Fibroblast of upper back skin (primary cell): ENCODE measurements around the gene IDH3A.
A peak's percentile ranks its signal among the peaks of the same experiment; 100 is the strongest.

Experiments used
- DNase-seq: peaks from one replicate; pipeline ENCODE4 v3.0.0-alpha.2; 2013

Gene IDH3A

DNA sequence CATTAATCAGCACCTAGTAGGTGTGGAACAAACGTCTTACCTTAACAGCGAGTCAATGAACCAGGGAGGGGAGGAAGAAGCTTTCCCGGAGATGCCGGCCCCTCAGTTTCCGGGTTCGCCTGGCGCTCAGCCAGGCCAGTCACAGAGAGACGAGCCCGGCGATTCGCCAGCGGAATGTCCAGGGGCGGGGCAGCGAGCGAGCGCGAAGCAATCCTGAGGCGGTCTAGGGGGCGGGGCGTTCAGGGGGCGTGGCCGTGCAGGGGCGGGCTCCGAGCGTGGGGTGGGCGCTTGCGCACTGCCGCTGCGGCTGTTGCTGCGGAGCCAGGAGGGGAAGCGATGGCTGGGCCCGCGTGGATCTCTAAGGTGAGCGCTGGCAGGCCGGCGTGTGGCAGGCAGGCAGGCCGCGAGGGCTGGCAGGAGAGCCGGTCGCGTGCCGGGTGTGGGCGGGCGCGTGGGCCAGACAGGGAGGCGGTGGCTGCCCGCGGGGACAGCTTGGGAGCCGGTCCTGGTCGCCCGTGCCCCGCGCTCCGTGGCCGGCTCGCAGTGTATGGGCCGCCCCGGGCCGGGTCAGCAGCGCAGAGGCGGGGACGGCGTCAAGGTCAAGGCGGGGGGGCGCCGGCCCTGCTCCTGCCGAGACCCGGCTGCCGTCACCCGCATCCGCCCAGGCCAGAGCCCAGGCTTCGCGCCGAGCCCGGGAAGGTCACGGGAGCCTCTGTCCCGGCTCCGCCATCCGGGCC is at the start of gene IDH3A:
Gene IDH3A, plus strand, starts transcription at position 295 of the 737 bp plus-strand sequence. Its CDS starts 42 bp downstream, at position 337.
- DNase-seq: peak; percentile 97

DNA sequence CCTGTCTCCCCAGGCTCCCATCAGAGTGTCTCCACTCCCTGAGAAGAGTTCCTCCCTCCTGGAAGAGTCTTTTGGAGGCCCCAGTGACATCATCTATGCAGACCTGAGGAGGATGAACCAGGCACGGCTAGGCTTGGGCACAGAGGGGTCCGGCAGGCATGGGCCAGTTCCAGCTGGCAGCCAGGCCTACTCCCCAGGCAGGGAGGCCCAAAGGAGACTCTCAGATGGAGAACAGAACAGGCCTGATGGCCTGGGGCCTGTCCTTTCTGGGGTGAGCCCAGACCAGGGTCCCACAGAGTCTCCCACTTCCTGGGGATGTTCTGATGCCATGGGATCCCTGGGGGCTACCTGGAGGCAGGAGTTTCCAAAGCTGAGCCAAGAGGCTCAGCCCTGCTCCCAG is 48.3 kb upstream of the IDH3A start:
- DNase-seq: no peak

DNA sequence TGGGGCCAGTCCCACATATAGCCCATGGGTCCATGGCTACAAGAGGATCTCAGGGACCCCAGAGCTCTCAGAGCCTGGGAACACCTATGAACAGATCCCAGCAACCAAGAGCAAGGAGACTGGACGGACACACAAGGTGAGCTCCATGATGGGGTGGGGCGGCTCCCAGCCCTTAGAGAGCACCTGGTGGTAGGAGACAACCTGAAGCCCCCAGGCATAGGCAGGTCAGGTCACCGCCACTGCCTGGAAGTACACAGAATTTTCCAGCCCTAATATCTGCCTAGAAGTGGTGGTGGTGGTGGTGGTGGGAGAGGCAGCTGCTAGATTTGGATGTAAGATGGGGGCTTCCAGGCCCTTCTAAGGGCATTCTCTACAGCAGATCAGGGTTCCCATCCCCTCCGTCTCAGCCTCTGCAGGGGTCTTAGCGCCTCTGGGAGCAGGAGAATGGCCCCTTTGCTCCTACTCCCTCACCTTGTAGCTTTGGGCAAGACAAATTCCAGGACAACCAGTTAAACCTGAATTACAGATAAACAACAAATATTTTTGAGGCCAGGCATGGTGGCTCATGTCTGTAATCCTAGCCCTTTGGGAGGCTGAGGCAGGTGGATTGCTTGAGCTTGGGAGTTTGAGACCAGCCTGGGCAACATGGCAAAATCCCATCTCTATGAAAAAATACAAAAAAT is 47.6 kb upstream of the IDH3A start:
- no peak for DNase-seq

DNA sequence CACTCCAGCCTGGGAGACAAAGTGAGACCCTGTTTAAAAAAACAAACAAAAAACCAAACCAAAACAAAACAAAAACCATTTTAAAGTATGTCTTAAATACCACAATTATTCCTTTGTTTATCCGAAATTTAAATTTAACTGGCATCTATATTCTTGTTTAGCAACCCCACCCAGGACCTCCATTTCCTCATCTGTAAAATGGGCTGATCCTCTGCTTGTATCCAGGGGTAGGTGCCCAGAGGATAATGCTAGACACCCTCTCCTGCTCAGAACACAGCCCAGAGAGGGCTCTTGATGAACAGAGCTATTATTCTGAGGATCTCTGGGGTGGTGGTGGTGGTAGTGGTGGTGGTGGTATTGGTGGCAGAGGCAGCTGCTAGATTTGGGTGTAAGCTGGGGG is 47.0 kb upstream of the IDH3A start:
- no peak for DNase-seq

DNA sequence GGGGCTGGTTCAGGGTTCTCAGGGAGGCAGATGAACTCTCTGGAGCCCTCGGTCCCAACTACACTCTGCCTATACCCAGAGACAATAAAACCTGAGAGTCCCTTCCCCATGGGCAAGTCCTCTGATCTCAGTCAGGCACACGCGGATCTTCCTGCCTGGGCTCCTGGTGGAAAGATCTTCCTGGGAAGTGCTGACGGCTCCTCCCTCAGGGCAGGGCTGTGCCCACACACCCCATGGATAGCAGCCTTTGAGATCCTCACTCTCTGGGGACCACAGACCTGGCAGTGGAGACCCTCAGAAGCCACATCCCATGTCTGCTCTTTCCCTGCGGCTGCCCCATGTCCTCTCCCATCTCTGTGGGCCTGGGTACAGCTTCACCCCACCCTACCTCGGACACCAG is 46.4 kb upstream of the IDH3A start:
- DNase-seq: no peak

DNA sequence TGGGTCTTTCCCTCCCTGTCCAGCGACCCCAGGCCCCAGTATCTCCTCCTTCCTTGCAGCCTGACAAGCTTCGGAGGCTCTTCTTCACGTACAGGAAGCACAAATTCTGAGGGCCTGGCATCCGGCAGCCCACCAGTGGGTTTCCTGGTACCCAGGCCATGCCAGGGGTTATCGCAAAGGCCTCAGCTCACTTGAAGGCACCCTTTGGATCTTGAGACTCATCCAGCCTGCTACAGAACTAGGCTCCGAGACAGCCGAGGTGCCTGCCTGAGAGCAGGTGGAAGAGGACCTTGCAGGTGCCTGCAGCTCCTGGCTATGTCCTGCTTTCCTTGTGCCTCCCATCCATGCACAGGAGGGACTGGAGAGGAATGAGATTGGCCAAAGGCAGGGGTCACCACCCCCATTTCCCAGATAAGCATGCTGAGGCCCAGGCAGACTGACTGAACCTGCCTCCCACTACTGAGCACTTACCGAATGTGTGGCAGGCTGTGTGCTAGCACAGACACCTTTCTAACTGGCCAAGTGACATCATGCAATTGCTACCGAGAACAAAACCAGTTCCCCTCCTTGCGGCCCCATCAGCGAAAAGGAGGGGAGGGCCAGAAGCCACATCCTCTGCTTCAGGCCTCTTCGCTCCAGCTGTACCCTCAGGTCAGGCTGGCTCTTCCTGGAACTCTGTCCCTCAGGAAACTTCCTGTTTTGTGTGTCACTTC is 45.6 kb upstream of the IDH3A start:
- DNase-seq: no peak

DNA sequence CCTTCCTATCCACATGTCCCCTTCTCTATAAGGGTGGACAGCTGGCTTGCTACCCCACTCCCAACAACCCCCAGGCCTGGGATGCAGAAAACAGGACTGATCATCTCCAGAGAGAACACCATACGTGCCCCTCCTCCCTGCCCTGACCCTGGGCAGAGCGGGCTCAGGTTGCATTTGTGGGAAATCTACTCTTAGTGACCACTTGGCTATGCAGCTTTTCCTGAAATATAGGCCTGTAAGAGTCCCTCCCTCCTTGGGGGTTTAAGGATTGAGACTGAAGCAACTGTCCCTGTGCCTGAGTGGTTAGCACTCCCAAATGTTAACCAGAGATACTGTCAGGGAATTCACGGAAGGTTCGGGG is 45.1 kb upstream of the IDH3A start:
- no peak for DNase-seq

DNA sequence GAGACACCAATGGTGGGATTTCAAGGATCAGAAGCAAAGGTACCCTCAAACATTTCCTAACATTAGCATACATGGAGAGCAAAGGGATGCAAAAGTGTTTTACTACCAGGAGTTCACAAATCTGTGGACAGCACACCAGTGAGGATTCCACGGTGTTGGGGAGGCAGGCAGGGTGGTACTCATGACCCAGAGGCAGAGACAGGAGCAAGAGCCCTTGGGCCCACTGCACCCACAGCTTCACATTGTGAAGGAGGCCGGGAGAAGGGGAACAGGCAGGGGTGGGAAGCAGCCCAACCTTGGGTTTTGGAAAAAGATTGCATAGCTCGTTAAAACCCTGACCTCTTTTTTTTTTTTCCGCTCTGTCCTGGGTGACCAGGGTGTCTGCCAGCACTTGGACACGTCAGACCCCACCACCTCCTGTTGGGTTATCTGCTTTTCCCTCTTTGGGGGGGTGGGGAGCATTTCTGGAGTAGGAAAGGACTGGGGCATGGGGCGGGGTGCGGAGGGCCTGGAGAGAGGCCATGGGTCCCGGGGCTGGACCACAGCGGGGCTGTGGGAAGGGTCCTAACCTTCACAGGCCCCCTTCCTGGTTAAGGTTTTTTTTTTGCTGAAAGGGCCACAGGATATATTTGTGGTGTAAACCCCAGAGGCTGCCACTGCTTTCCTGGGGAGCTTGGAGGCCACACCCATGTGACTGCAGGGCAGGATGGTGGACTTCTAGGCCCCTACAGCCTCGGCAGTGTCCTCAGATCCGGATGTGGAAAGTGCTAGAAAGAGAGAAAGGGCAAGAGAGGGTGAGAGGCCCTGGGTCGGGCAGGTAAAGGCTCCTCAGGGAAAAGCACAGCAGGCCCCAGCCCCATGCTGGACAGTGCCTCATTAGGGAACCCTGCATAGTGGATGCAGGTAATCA is 44.3 kb upstream of the IDH3A start:
- no peak for DNase-seq

DNA sequence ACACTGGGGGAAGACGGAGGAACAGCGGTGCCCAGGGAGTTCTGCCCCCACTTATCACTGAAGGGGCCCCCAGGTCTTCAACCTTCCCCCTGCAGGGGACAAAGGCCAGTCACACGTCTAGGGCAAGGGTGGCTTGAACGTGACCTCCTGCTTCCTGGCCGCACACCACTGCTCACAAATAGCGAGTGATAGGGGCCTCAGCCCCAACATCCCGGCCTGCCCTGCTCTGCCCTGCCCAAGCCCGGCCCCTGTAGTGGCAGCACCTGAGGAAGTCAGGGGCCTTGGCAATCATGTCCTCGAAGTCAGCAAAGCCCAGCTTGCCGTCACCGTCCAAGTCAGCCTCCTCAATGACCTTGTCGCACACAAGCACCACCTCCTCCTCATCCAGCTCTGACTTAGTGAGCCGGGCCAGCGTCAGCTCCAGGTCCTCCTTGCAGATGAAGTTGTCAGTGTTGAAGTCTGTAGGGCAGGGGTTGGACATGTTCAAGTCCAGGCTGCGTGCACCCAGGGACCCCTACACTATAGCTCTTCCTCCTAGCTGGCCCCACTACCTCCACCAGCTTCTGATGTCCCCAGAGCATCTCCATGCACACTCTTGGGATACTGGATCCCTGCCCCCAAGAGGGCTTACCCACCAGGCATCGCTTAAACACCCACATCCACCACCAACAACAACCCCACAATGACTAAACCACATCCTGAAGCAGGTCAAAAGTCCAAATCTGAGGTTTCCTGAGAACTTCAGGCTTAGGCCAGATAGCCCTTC is 43.5 kb upstream of the IDH3A start:
- no peak for DNase-seq

DNA sequence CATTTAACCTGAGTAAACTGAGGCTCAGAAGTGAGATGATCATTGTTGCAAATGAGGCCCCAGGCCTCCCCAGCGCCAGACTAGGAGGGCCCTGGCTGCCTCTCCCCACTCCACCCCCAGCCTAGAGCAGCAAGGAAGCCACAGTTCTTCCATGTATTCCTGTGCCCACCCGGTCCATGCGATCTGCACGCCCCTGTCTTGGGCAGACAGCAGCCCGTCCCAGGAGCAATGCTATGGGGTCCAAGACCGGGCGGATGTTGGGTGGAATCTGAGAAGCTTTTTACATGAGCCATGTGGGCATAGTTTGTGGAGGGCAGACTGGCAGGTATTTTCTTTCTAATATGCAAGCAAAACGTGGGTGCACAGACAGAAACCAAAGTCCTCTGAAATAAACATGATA is 41.7 kb upstream of the IDH3A start:
- no peak for DNase-seq

DNA sequence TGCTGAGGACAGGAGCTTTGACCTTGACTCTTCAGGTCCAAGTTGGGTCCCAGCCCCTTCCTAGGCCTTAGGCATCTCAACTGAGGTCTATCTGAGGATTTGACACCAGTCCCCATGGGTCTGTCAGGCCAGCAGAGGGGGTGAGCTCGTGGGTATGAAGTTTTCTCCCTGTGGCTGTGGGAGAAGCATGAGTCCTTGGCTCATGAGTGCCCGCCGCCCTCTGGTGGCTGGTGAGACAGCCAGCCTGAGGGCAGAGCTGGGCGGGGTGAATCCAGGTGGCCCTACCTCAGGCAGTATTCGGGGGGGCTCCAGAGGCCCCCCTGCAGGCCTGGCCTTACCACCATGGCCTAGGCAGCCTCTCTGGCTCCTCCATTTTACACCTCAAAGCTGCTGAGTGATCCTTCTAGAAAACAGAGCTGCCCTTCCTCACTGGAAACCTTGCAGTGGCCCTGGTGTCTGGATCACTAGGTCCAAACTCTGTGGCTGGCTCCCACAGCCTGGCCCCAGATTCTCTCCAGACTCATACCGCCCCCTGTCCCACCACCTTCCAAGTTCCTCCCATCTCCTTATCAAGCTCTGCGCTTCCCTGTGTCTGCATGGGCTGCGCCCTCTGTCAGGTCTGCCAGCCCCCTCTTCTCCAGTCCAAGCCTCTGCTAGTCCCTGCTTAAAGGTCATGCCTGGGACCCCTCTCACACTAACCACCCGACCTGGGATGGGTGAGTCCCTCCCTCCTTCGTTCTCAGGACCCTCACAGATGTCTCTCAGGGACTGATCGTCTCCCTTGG is 40.7 kb upstream of the IDH3A start:
- DNase-seq: peak; percentile 83

DNA sequence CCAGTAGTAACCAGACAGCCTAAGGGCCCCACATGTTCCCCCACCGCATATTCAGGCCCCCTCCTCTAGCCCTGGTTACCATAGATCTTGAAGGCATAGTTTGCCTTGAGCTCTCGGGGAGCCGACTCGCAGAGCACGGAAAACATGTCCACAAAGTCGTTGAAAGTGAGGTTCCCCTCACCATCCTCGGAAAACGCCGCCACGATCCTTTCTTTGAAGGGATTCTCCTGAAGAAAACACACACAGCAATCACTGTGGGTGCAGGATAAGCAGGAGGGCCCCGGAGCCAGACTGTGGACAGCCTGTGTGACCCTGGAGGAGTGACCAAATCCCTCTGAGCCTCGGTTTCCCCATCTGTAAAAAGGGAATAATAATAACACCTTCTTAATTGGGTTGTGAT is 40.0 kb upstream of the IDH3A start:
- no peak for DNase-seq

DNA sequence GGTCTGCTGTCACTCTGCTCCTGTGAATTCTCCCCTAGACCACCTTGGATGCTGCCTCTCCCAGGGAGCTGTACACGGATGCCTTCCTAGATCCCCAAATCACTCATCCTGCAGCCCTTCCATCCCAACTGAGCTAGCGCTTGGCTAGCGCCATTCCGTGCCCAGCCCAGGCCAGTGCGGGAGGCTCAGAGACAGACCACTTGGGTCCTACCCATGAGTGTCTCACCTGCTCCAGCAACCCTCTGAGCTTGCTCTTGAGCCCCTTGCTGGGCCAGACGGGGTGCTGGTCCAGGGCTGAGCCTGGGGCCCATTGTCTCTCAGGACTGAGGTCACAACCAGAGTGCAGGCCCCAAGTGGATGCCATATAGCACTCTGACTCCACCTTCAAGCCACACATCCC is 39.1 kb upstream of the IDH3A start:
- no peak for DNase-seq

DNA sequence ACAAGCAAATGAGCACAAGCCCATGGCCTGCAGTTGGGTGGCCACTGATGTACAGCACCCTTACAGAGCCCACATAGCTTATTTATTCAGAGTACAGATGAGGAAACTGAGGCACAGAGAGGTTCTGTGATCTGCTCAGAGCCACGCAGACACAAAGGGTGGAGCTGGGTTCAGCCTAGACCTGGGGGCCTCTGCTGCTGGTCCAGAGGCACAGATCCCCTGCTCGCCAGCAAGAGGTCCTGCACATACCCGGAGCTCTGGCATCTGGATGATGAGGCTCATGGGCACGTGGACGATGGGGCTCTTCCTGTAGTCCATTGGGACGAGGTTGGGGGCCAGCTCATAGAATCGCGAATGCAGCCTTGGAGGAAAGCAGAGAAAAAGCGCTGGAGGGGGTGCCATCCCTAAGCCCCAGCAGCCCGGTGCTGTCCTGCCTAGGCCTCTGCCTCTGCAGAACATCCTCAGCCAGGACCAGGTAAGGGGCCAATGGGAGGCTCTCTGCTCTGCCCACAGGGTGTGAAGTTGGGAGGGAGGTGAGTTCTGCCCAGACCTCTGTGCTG is 38.2 kb upstream of the IDH3A start:
- no peak for DNase-seq

DNA sequence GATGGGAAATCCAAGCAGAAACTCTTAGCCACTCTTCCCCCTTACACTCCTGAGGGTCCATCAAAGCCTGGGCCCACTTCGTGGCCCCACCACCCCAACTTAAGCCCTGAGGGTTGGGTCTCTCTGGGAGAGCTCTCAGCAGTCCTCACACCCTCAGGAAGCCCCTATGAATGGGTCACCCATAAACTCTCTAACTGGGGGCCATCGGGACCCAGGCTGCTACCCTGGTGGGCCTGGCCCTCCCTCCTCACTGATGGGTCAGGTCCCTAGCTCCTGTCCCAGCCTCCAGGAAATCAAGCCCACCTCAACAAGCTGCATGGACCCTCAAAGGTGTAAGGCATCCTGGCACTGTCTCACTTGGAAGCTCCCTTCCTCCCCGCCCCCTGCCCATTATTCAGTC is 37.4 kb upstream of the IDH3A start:
- DNase-seq: no peak

DNA sequence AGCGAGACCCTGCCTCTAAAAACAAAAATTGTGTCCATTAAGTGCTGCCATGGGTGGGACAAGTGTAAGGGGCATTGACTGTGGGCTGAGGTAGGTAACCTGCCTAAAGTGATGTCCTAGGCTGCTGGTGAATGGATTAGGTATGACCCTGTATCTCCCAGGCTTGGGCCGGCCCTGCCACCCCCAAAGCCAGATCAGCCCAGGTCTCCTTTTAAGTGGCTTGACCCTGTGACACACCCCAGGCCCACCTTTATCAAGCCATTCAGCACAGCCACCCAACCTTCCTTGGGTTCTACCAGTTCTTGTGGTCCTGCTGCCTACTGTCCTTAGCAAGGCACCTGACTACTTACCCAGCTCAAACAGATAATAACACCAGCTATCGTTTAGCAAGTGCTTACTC is 36.6 kb upstream of the IDH3A start:
- DNase-seq: no peak

DNA sequence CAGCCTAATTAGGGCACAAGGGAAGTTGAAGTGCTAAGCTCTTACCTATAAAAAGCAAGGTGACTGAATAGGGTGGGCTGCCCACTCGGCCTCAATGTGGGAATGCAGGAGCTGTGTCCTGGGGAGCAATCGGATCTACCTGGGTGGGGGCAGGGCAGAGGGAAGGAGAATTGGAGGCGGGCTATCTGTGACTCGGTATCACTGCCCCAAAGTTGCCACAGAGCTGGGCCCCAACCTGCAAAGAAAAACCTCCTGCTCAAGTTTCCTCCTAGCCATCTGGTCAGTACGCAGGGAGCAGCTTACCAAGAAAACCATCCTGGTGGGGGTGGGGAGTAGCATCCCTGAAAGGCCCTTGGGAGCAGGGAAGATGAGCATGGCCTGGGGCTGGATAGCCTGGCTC is 28.6 kb upstream of the IDH3A start:
- no peak for DNase-seq

DNA sequence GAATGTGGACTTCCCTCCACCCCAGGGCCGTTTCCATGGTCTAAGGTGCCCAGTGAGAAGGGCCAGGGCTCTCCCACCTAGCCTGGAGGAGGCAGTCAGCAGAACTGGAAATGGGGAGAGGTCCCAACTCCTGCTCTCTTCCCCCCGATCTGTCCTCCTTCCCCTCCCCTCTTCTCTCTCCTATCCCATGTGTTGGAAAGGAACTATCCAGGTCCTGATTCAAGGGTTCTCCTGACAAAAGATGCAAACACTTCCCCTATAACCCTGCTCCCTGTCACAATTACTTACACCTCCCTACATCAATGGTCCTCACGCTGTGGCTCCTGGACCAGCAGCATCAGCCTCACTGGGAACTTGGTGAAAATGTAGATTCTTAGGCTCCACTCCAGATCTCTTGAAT is 23.9 kb upstream of the IDH3A start:
- DNase-seq: no peak

DNA sequence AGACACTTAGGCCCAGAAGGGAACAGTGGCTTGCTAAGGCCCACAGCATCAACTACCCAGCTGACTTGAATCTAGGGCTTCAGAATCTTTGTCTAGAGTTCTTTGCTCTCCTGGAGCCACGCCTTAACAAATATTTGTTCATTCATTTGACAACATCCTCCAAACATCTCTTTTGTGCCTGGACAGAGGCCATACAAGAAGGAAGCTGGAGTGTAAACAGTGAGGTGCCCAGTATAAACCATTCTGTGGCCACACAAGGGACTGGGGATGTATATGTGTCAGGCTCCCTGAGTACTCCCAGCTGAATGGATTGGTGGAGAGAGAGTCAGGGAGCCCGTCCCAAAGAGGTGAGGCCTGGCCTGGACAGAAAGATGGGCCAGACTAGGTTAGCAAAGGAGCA is 21.3 kb upstream of the IDH3A start:
- DNase-seq: no peak

DNA sequence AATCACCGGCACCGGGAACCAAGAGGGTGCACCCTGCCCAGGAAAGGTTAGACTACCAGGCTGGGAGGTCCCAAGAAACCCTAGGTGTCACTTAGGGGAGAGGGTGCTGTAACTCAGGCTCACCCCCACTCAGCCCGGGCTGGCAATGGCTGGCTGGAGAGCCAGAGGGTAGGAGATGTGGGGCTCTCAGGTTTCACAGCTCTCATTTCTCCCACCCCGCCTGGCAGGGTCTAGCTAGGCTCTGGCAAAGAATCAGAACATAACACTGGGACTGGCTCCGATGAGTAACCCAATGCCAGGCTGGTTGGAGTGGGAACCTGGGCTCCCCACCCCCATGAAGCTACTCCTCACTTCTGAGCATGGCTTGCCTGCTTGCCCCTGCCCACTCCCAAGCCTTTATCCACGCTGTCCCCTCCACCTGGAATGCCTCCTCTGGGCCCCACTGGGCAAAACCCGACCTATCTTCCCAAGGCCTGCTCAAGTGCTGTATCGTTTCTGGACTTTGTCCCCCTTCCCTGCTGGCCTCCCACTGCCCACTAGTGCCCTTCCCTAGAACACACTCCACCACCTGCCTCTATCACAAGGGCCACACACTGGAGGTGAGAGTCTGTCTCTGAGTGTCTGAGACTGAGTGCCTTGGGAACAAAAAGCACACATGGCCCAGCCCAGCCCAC is 19.9 kb upstream of the IDH3A start:
- DNase-seq: no peak
